Measurements from ENCODE around the gene SFTA2. TPM values are rescaled to one million over a fixed set of nuclear protein-coding genes. Genes with fewer than 3 reads are reported as not detected.

SFTA2 gene
- total RNA-seq, 1 donor from 2014 or later, result not detected

DNA sequence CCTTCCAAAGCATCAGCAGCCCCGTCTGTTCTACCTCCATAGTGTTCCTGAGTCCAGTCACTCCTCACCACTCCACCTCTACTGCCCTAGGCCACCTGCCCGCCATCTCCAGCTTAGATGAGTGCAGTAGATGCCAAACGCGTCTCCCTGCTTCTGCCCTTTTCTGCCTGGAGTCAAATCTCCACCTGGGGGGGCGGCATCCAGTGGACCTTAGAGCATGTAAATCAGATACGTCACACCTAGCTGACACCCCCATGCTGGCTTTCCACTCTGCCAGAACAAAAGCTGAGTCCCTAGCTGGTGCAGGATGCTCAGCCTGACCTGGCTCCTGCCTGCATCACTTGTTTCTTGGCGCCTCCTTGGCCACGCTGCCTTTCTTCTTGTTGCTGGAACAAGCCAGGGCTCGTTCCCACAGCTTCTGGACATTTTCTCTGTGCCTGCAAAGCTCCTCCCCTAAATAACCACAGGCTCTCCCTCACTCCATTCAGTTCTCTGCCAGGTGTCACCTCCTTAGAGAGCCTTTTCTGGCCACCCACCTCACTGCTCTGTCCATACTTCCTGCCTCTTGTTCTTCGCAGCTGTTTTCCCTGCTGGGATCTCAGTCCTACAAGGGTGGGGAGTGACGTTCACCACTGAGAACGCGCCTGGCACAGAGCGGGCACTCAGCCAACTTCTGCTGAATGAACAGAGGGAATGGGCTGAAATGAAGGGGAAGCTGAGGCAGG is 41.9 kb downstream of the SFTA2 start:
- intact Hi-C loops (cut with micrococcal nuclease), result no loop called here
- Mint-ChIP-seq H3K4me1 (ENCODE audit: low read depth) (peaks cover 19% of the 10 kb centered on the region), H3K36me3 (ENCODE audit: low read depth) (peaks cover 6% of the 10 kb centered on the region), H3K27ac (no peak overlapping the region), H3K9me3 (no peaks in the 10 kb centered on the region), H3K4me3 (no peak overlapping the region), H3K27me3 (ENCODE audit: insufficient read depth) (no peaks in the 10 kb centered on the region)
- DNase-seq (ENCODE audit: low spot score), result no peak

DNA sequence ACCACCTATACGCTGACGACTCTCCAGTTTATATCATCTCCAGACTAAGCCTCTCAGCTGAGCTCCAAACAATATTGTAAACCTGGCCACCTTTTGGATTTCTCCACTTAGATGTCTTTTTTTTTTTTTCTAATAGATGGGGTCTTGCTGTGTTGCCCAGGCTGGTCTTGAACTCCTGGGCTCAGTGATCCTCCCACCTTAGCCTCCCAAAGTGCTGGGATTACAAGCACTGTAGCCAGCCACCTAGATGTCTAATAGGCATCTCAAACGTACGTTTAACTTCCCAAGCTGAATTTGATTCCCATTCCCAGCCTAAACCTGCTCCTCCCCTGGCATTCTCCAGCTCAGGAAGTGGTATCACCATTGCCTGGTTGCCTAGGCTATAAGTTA is 42.5 kb downstream of the SFTA2 start:
- DNase-seq (ENCODE audit: low spot score), result no peak
- Mint-ChIP-seq H3K4me3 (no peak overlapping the region), H3K27ac (no peak overlapping the region), H3K4me1 (ENCODE audit: low read depth) (peaks cover 23% of the 10 kb centered on the region), H3K9me3 (no peaks in the 10 kb centered on the region), H3K36me3 (ENCODE audit: low read depth) (no peaks in the 10 kb centered on the region), H3K27me3 (ENCODE audit: insufficient read depth) (no peaks in the 10 kb centered on the region)
- intact Hi-C loops (cut with micrococcal nuclease), result no loop called here

DNA sequence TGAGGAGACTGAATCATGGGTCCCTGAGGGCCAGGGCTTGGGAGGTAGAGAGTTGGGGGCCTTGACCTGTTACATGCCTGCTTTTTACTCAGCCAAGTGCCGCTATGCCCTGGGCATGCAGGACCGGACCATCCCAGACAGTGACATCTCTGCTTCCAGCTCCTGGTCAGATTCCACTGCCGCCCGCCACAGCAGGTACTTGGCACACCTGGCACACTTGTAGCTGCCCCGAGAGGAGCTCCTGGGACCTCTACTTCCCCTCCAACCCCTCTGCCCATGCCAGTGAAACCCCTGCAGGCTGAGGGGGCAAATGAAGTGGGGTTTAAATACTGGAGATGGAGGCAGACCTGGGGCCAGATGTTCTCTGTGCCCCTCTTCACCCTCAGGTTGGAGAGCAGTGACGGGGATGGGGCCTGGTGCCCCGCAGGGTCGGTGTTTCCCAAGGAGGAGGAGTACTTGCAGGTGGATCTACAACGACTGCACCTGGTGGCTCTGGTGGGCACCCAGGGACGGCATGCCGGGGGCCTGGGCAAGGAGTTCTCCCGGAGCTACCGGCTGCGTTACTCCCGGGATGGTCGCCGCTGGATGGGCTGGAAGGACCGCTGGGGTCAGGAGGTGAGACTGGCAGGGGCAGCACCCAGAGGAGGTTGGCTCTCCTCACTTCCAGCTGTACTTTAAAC is 43.0 kb downstream of the SFTA2 start:
- no peaks in the 10 kb centered on the region for H3K36me3 Mint-ChIP-seq (ENCODE audit: low read depth)
- no peak overlapping the region for H3K27ac Mint-ChIP-seq
- DNase-seq (ENCODE audit: low spot score), result no peak
- H3K9me3 Mint-ChIP-seq, result no peaks in the 10 kb centered on the region
- peaks cover 23% of the 10 kb centered on the region for H3K4me1 Mint-ChIP-seq (ENCODE audit: low read depth)
- H3K27me3 Mint-ChIP-seq (ENCODE audit: insufficient read depth), result no peaks in the 10 kb centered on the region
- no peak overlapping the region for H3K4me3 Mint-ChIP-seq
- intact Hi-C loops (cut with micrococcal nuclease), result no loop called here

DNA sequence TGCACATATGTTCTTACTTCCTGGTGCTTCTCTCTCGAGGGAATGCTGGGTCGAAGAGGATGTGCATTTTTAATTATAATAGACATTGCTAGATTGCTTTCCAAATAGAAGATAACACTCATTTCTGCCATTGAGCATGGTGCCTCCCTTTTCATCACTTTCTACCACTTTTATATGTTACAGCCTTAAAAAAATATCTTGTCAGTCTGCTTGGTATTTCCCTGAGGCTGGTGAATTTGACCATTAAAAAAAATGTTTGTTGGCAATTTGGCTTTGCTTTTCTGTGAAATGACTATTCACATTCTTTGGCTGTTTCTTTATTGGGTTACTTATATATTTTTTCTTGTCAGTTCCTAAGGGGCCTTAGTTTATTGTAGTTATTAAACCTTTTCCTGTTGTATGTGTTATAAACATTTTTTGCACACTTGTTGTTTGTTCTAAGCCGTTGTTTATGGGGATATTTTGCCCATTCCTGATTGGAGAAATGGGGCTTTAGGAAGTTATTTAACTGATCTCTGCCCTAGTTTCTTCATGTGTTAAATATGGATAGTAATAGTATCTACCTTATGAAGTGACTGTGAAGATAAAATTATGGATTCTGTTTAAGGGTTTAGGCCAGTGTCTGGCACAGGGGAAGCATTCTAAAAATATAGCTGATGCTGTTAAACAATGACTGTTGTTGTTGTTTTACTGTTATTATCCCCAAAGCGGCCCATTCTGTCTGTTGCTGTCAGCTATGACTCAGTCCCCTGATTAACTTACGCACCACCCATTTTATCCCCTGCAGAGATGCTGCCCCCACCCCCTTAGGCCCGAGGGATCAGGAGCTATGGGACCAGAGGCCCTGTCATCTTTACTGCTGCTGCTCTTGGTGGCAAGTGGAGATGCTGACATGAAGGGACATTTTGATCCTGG is 43.8 kb downstream of the SFTA2 start:
- H3K4me1 Mint-ChIP-seq (ENCODE audit: low read depth), result peaks cover 29% of the 10 kb centered on the region

DNA sequence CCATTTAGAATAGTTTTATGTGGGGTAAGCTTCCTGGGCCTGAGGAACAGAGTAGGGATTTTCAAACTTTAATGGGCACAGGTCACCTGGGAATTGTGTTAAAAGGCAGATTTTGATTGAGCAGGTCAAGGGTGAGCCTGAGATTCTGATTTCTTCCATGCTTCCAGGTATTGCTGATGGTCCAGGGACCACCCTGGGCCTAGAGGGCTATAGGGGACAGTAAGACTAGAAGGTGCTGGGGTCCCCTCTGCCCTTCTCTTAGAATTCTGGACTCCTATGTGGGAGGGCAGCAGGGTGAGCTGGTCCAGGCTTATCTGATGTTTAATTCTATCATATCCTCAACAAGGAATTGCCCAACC is 45.1 kb downstream of the SFTA2 start:
- Mint-ChIP-seq H3K4me1 (ENCODE audit: low read depth) (peaks cover 34% of the 10 kb centered on the region), H3K27me3 (ENCODE audit: insufficient read depth) (no peaks in the 10 kb centered on the region), H3K27ac (no peak overlapping the region), H3K36me3 (ENCODE audit: low read depth) (no peaks in the 10 kb centered on the region), H3K4me3 (no peak overlapping the region), H3K9me3 (no peaks in the 10 kb centered on the region)
- DNase-seq (ENCODE audit: low spot score), result no peak
- intact Hi-C loops (cut with micrococcal nuclease), result no loop called here

More for the DNA sequence above, 43.8 kb downstream of the SFTA2 start:
- H3K36me3 Mint-ChIP-seq (ENCODE audit: low read depth), result no peaks in the 10 kb centered on the region
- H3K9me3 Mint-ChIP-seq, result no peaks in the 10 kb centered on the region
- H3K27me3 Mint-ChIP-seq (ENCODE audit: insufficient read depth), result no peaks in the 10 kb centered on the region
- H3K4me3 Mint-ChIP-seq, result no peak overlapping the region
- intact Hi-C loops (cut with micrococcal nuclease), result no loop called here
- no peak for DNase-seq (ENCODE audit: low spot score)
- H3K27ac Mint-ChIP-seq, result no peak overlapping the region

DNA sequence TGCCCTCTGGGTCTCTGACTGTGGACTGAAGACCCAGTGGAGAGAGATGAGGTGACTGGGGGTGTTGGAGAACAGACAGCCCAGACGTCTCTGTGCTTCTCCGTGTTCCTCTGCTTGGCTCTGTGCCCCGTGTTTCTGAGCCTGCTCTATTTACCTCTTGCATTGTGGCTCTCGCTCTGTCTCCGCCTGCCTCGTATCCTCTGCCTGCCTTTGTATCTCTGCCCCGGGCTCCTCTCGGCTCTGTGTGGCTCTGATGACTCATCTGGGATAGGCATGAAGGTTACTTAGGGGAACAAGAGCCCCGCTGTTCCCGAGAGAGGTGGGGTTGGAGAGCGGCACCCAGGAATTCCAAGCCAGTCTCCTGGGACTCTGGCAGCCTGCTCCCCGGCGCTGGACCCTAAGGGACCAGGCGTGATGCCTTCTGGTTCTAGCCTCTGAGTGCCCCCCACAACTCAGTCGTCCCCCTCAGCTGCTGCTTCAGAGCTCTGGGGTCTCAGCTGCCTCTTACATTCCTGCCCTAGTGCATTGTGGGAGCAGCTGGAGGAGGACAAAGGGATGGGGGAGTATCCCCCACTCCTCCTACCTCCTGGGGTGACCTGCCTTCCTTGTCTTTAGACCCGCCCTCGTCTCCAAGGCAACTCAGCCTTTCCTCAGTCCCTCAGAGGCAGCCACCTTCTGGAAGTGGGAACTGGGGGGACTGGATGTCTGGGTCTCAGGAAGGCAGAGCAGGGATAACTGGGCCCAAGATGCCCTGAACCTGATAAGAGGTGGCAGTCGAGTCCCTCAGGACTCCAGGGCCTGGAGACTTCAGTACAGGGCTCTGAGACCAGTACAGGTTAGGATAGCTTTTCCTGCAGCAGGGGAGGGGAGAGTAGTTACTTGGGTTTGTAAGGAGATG is 45.7 kb downstream of the SFTA2 start:
- Mint-ChIP-seq H3K9me3 (no peaks in the 10 kb centered on the region), H3K4me1 (ENCODE audit: low read depth) (peaks cover 40% of the 10 kb centered on the region), H3K36me3 (ENCODE audit: low read depth) (no peaks in the 10 kb centered on the region), H3K27ac (peak overlapping the region; percentile 63), H3K4me3 (peak overlapping the region; percentile 77), H3K27me3 (ENCODE audit: insufficient read depth) (peaks cover 3% of the 10 kb centered on the region)
- intact Hi-C loops (cut with micrococcal nuclease), result loop anchor here (1.0 kb wide), 1 partner anchor 22 kb away; the partner anchor contains the start of gene GTF2H4
- no peak for DNase-seq (ENCODE audit: low spot score)

DNA sequence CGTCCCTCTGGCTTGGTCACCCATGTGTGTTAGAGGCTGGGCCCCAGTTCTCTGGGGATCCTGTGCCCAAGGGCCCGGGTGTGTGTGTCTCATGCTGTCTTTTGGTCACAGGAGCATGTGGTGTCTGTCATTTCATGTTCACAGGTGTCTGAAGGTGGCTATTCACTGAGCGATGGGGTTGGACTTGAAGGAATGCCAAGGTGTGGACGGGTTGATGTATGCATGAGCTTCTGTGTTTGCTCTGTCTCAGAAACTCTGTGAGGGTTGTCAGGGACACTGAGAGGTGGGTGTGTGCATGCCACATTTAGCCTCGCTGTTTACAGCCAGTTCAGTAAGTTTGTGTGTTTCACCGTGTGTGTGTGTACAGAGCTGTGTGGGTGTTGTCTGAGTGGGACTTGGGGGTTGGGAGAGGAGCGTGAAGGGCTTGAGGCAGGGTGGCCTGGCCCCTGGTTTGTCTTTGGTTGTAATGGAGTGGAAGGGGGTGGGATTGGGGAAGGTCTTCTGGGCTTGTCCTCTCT is 46.4 kb downstream of the SFTA2 start:
- H3K36me3 Mint-ChIP-seq (ENCODE audit: low read depth), result no peaks in the 10 kb centered on the region
- H3K27ac Mint-ChIP-seq, result peak overlapping the region; percentile 63

DNA sequence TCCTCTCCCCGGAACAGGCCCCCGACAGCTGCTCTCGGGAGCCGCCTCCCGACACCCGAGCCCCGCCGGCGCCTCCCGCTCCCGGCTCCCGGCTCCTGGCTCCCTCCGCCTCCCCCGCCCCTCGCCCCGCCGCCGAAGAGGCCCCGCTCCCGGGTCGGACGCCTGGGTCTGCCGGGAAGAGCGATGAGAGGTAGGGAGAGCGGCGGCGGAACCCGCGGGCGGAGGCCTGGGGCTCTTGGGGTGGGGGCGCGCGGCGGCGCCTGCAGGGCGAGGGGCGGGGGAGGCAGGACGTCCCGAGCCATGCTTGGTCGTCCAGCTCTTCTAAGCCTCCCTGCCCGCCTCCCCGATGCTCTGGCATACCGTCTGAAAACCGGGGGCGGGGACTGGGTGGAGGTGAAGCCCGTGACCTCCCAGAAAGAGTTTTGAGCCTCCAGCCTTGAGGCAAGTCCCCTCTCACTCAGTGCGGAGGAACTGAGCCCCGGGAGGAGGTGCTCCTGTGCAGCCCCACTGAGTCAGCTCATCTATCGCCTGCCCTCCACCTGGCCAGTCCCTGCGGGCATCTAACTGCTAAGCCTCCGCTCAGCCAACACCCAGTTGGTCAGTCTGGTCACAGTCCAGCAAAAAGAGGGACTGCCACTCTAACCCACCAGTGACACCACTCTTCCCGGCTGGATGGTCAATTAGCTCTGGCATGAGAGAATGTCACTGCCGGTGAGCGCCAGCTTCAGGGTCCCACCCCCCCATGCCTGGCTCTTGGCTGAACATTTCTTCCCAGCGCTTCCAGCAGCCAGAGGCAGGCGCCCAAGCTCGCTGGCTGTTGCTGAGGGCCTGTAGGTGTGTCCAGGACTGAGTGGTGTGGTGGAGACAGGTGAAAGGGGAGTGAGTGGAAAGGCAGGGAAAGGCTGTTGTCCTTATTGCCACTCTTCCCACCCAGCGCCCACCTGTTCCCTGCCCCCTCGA is 47.2 kb downstream of the SFTA2 start:
- peak overlapping the region; percentile 65 for H3K27ac Mint-ChIP-seq
- H3K36me3 Mint-ChIP-seq (ENCODE audit: low read depth), result no peaks in the 10 kb centered on the region
- intact Hi-C loops (cut with micrococcal nuclease), result loop anchor here (1.0 to 5.0 kb wide), 3 partner anchors 24 to 268 kb away; partner anchors contain the start of genes GTF2H4, MRPS18B and PPP1R10
- peak; percentile 25 for DNase-seq (ENCODE audit: low spot score)
- H3K4me1 Mint-ChIP-seq (ENCODE audit: low read depth), result peaks cover 41% of the 10 kb centered on the region
- H3K4me3 Mint-ChIP-seq, result peak overlapping the region; percentile 77
- H3K27me3 Mint-ChIP-seq (ENCODE audit: insufficient read depth), result peaks cover 3% of the 10 kb centered on the region
- no peaks in the 10 kb centered on the region for H3K9me3 Mint-ChIP-seq

More for the DNA sequence above, 46.4 kb downstream of the SFTA2 start:
- DNase-seq (ENCODE audit: low spot score), result no peak
- H3K9me3 Mint-ChIP-seq, result no peaks in the 10 kb centered on the region
- peaks cover 3% of the 10 kb centered on the region for H3K27me3 Mint-ChIP-seq (ENCODE audit: insufficient read depth)
- intact Hi-C loops (cut with micrococcal nuclease), result loop anchor here (1.0 kb wide), 1 partner anchor 23 kb away; the partner anchor contains the start of gene GTF2H4
- H3K4me3 Mint-ChIP-seq, result peak overlapping the region; percentile 77
- H3K4me1 Mint-ChIP-seq (ENCODE audit: low read depth), result peaks cover 40% of the 10 kb centered on the region

DNA sequence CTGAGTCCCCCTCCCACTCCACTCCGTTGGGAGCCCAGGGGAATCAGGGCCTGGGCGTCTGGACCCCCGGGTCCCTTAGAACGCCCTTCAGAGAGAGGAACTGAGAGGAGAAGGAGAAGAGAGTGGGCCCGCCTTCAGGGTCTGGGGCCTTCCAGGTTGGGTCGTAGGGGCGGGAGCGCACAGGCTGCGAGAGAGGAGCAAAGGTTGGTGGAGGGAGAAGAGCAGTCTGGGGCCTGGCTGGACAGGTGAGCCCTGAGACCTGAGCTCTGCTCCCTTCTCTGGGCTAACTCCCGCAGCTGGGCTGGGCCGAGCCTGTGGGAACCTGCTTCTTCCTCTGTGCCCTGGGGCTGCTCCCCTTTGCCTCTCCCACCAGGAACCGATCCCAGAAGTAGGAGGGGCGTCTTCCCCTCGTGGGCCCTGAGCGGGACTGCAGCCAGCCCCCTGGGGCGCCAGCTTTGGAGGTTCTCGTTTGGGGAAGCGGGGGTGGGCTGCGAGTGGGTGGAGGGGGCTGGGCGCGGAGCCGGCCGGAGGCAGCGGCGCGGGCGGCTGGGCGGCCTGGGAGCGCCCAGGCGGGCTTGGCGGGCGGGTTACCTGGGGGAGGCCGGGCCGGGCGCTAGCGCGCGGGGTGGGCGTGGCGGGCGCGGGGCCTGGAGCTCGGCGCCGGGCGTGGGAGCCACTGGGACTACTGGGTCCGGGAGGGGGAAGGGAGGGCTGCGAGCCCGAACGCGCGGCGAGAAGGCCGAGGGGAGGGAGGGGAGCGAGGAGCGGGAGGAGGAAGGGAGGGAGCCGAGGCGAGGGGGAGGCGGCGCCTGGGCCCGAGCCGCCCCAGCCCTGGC is 48.1 kb downstream of the SFTA2 start, which contains the start of gene DDR1:
DDR1 (plus strand) TSS at position 835 of the 836 bp plus-strand sequence. CDS start 4,211 bp downstream, outside the sequence.
- Mint-ChIP-seq H3K27me3 (ENCODE audit: insufficient read depth) (peaks cover 3% of the 10 kb centered on the region), H3K4me1 (ENCODE audit: low read depth) (peaks cover 45% of the 10 kb centered on the region), H3K9me3 (no peaks in the 10 kb centered on the region), H3K36me3 (ENCODE audit: low read depth) (no peaks in the 10 kb centered on the region), H3K4me3 (peak within 1 kb of the TSS; percentile 77), H3K27ac (peak within 1 kb of the TSS; percentile 65)
- intact Hi-C loops (cut with micrococcal nuclease), result loop anchor here (1.0 to 5.0 kb wide), 2 partner anchors 203 to 267 kb away; partner anchors contain the start of genes MRPS18B and PPP1R10
- DNase-seq (ENCODE audit: low spot score), result no peak
